GM23338 (cell line): ENCODE measurements around the gene SLIT2. TPM values are rescaled to one million over a fixed set of nuclear protein-coding genes. Genes with fewer than 3 reads are reported as not detected.

Source experiments
- ATAC-seq: fragments of 200-7000 bp; cut with Tn5 transposase; 3 replicates; pipeline ENCODE4 v1.9.1; 2020
- DNase-seq: peaks from one replicate; pipeline ENCODE4 v3.0.0-alpha.2; 2015; ENCODE audit warnings: low spot score
- H2AFZ ChIP-seq: fragments of 200-600 bp; sonication (generic); 2 replicates; pipeline ENCODE4 v1.8.0; 2016; ENCODE audit warnings: antibody characterized with exemption, mild to moderate bottlenecking, moderate library complexity
- H3F3A ChIP-seq: fragments of 200-600 bp; sonication (generic); replicated peaks from 2 replicates; pipeline ENCODE4 v1.8.0; 2017; ENCODE audit warnings: antibody characterized with exemption, mixed run types, low read depth
- H3K27ac ChIP-seq: fragments of 200-600 bp; sonication (generic); 2 replicates; pipeline ENCODE4 v1.6.1; 2016; ENCODE audit warnings: low read depth
- H3K27me3 ChIP-seq: fragments of 200-600 bp; sonication (generic); 2 replicates; pipeline ENCODE4 v1.8.0; 2016; ENCODE audit warnings: mild to moderate bottlenecking, mixed run types, moderate library complexity; ENCODE audit not compliant: insufficient read depth
- H3K36me3 ChIP-seq: fragments of 200-600 bp; sonication (generic); 2 replicates; pipeline ENCODE4 v1.8.0; 2016; ENCODE audit warnings: mild to moderate bottlenecking; ENCODE audit not compliant: insufficient read depth
- H3K4me1 ChIP-seq: fragments of 200-600 bp; sonication (generic); 2 replicates; pipeline ENCODE4 v1.8.0; 2016; ENCODE audit warnings: mild to moderate bottlenecking, moderate library complexity; ENCODE audit not compliant: insufficient read depth
- H3K4me2 ChIP-seq: fragments of 200-600 bp; sonication (generic); 2 replicates; pipeline ENCODE4 v1.7.1; 2017; ENCODE audit warnings: mixed run types
- H3K4me3 ChIP-seq: fragments of 200-600 bp; sonication (generic); 2 replicates; pipeline ENCODE4 v1.6.1; 2016; ENCODE audit warnings: mixed run types
- H3K79me2 ChIP-seq: fragments of 200-600 bp; sonication (generic); replicated peaks from 2 replicates; pipeline ENCODE4 v1.8.0; 2017; ENCODE audit warnings: mild to moderate bottlenecking; ENCODE audit not compliant: insufficient read depth
- H3K9me2 ChIP-seq: fragments of 200-600 bp; sonication (generic); 2 replicates; pipeline ENCODE4 v1.8.0; 2017; ENCODE audit not compliant: insufficient read depth
- H4K20me1 ChIP-seq: fragments of 200-600 bp; sonication (generic); replicated peaks from 2 replicates; pipeline ENCODE4 v1.8.0; 2017; ENCODE audit warnings: mild to moderate bottlenecking; ENCODE audit not compliant: insufficient read depth
- H3K27ac Mint-ChIP-seq: 2 replicates; pipeline ENCODE4 v1.8.0; 2020; ENCODE audit warnings: inconsistent platforms, mild to moderate bottlenecking, moderate library complexity, mixed read lengths
- H3K27me3 Mint-ChIP-seq: 3 replicates; pipeline ENCODE4 v1.8.0; 2022; ENCODE audit warnings: low read depth, mild to moderate bottlenecking, moderate library complexity, mixed read lengths, inconsistent platforms; ENCODE audit not compliant: insufficient read depth, poor library complexity
- H3K36me3 Mint-ChIP-seq: 3 replicates; pipeline ENCODE4 v1.8.0; 2021; ENCODE audit warnings: low read depth, mild to moderate bottlenecking, inconsistent platforms, moderate library complexity, mixed read lengths
- H3K4me1 Mint-ChIP-seq: 3 replicates; pipeline ENCODE4 v1.8.0; 2020; ENCODE audit warnings: mild to moderate bottlenecking, inconsistent platforms, mixed read lengths
- H3K4me3 Mint-ChIP-seq: 3 replicates; pipeline ENCODE4 v1.8.0; 2021; ENCODE audit warnings: moderate library complexity, mild to moderate bottlenecking, inconsistent platforms, mixed read lengths
- H3K9me3 Mint-ChIP-seq: 3 replicates; pipeline ENCODE4 v1.8.0; 2020; ENCODE audit warnings: moderate library complexity, mild to moderate bottlenecking, inconsistent platforms, mixed read lengths
- ETS1 ChIP-seq: IDR thresholded peaks from 2 replicates; pipeline ENCODE4 v1.6.1; 2016; ENCODE audit warnings: antibody characterized with exemption
- JUNB ChIP-seq: IDR thresholded peaks from one replicate; pipeline ENCODE4 v1.6.1; 2016; ENCODE audit warnings: antibody characterized with exemption; ENCODE audit not compliant: unreplicated experiment
- NANOG ChIP-seq: IDR thresholded peaks from 2 replicates; pipeline ENCODE4 v1.6.1; 2016; ENCODE audit warnings: antibody characterized with exemption, borderline replicate concordance
- POLR2AphosphoS5 ChIP-seq: IDR thresholded peaks from 2 replicates; pipeline ENCODE4 v1.6.1; 2016; ENCODE audit warnings: antibody characterized with exemption, low read depth
- STAT1 ChIP-seq: IDR thresholded peaks from one replicate; pipeline ENCODE4 v1.6.1; 2016; ENCODE audit warnings: antibody characterized with exemption; ENCODE audit not compliant: unreplicated experiment
- ZNF462 ChIP-seq: fragments of 250-450 bp; sonication (Bioruptor Pico); IDR thresholded peaks from 2 replicates; pipeline ENCODE4 v1.5.0; 2020; ENCODE audit warnings: mild to moderate bottlenecking, moderate library complexity
- polyA plus RNA-seq: library from polyadenylated mRNA; unstranded; fragments of >200 nt; fragmentation: Nextera tagmentation; extraction: Ambion mirVana; gene quantifications from 2 replicates; pipeline ENCODE4 v1.2.1, GENCODE V29; 2016
- total RNA-seq: library from RNA; depleted of rRNA; stranded (reverse); fragments of >200 nt; shearing (Covaris generic); gene quantifications from 2 replicates; pipeline ENCODE4 v1.2.3, GENCODE V29; 2014

Gene SLIT2
- total and polyA plus RNA-seq, 2 experiments from 2014 or later: 5.2 to 5.6 TPM

DNA sequence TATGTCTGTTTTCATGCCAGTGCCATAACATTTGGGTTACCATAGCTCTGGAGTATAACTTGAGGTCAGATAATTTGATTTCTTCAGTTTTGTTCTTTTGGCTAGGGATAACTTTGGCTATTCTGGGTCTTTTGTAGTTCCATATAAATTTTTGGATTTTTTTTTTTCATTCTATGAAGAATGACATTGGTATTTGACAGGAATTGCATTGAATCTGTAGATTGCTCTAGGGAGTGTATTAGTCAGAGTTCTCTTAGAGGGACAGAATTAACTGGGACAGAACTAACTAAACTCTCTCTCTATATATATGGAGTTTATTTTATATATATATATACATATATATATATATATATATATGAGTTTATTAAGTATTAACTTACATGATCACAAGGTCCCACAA lies 32.2 kb upstream of the SLIT2 start:
- ATAC-seq: no peak

More for the DNA sequence above, 32.2 kb upstream of the SLIT2 start:
- H3K4me3 ChIP-seq: no peak overlapping the region
- Mint-ChIP-seq H3K4me1 (peaks cover 4% of the 10 kb centered on the region; the same call in 2 of the 3 replicates), H3K27ac (no peak overlapping the region), H3K36me3 (peaks cover 8% of the 10 kb centered on the region; the same call in 1 of the 3 replicates), H3K9me3 (peaks cover 12% of the 10 kb centered on the region), H3K27me3 (no peaks in the 10 kb centered on the region), H3K4me3 (no peak overlapping the region)
- no peaks in the 10 kb centered on the region for H3F3A ChIP-seq
- no peak for TF ChIP-seq ZNF462 (CRISPR knock-in tag)
- no peak for TF ChIP-seq JUNB
- no peak for TF ChIP-seq NANOG
- TF ChIP-seq ETS1: no peak
- no peak for TF ChIP-seq POLR2AphosphoS5
- TF ChIP-seq STAT1: no peak
- H4K20me1 ChIP-seq: no peaks in the 10 kb centered on the region
- H2AFZ ChIP-seq: no peak overlapping the region
- H3K4me2 ChIP-seq: no peak overlapping the region
- no peak for DNase-seq
- no peaks in the 10 kb centered on the region for H3K27me3 ChIP-seq
- H3K79me2 ChIP-seq: no peaks in the 10 kb centered on the region
- peaks cover 7% of the 10 kb centered on the region; the same call in 1 of the 2 replicates for H3K4me1 ChIP-seq
- H3K9me2 ChIP-seq: no peaks in the 10 kb centered on the region
- H3K27ac ChIP-seq: no peak overlapping the region
- H3K36me3 ChIP-seq: no peaks in the 10 kb centered on the region
